GM19328 (cell line): ENCODE data around the gene VCAM1.
"Not testable (repeated sequence)": the region's sequence is repeated elsewhere in the genome, so short reads cannot be mapped to it uniquely, and the experiment has no call there.

ENCODE experiments used
- ATAC-seq: cut with Tn5 transposase; IDR thresholded peaks from one replicate; pipeline ENCODE4 v1.9.1; 2021; ENCODE audit warnings: mild to moderate bottlenecking, moderate library complexity; ENCODE audit not compliant: unreplicated experiment

The VCAM1 gene, protein sequence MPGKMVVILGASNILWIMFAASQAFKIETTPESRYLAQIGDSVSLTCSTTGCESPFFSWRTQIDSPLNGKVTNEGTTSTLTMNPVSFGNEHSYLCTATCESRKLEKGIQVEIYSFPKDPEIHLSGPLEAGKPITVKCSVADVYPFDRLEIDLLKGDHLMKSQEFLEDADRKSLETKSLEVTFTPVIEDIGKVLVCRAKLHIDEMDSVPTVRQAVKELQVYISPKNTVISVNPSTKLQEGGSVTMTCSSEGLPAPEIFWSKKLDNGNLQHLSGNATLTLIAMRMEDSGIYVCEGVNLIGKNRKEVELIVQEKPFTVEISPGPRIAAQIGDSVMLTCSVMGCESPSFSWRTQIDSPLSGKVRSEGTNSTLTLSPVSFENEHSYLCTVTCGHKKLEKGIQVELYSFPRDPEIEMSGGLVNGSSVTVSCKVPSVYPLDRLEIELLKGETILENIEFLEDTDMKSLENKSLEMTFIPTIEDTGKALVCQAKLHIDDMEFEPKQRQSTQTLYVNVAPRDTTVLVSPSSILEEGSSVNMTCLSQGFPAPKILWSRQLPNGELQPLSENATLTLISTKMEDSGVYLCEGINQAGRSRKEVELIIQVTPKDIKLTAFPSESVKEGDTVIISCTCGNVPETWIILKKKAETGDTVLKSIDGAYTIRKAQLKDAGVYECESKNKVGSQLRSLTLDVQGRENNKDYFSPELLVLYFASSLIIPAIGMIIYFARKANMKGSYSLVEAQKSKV

GRCh38 chr1:100719490-100719889 lies at the start of gene VCAM1:
Gene VCAM1, plus strand, starts transcription at chr1:100719742. Its CDS starts 119 bp downstream, at chr1:100719861.
- no peak for ATAC-seq

GRCh38 chr1:100670083-100670482 lies 49.5 kb upstream of the VCAM1 start:
- ATAC-seq = no peak

- no peak for ATAC-seq
Measured at GRCh38 chr1:100671601-100672000, 47.9 kb upstream of the VCAM1 start.

DNA sequence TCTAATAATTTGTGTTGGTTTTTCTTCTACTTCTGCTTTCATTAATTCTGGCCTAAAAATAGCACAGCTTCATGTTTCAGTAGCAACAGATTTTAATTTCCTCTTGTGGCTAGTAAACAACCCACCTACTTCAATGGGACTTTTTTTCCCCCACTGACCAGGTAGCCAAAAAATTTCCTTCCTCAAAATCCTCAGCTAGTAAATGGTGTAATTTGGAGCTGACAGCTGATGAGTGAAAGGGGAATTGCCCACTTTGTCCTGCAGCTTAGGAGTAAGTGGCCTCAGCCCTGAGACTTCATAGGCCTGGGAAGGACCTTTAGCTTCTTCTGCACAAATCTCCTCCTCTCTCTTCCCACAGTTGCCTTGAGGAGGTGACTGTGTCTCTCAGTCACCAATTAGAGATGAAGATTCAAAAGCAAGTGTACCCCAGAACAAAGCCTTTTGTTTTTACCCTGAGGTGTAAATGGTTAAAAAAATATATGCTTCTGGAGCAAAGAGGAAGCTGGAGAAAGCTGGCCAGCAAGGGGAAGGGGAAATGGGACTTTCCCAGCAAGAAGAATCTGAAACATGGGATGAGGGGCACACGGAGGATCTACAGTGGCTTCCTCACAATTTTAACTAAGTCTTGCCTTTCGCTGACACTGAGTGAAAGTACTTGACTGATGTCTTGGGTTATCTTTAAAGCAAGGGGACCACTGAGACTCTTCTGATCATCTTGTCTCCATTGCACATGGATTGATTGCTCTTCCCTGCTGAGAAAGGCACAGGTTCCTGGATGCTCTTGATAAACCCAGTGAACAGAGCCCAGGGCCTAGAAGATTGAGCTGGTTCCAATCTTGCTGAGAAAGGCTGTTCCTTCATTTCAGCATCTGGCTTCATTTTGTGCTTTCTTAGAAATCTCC lies 35.8 kb upstream of the VCAM1 start:
- ATAC-seq = no peak

DNA sequence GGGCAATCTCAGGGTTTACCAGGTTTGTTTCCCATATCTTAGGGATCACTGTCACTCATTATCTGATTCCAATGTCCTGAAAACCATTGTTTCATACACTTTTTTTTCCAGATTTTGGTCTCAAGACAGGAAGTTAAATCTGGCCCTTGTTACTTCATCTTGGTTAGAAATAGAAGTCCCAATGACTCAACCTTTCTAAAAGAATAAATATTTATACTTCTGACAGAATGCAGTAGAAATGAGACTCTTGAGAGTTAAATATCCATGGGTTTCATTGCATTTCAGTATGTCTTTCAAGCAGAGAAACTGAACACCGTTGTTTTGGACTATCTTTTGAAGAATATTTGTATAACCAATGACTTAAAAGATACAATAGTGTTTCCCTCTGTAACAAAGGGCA lies 19.8 kb upstream of the VCAM1 start:
- no peak for ATAC-seq

- ATAC-seq = no peak
Measured at GRCh38 chr1:100700586-100700985, 19.0 kb upstream of the VCAM1 start.

DNA sequence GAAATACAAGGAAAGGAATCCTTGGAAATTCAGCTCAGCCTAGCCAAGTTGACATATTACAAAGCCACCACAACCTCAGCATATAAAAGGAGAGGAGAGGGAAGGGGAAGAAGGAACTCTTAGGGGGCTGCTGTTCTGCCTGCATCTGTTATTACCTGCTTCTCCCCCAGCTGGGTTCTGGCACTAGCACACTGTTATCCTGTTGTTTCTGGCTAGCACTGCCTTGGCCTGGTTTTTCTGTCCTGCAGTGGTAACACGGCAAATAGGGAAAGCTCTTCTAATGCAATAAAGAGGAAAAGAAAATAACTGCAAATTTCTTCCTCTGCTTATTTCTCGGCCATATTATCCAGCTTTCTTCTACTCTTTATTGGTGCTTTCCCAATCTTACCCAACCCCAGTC lies 16.5 kb upstream of the VCAM1 start:
- ATAC-seq = no peak

DNA sequence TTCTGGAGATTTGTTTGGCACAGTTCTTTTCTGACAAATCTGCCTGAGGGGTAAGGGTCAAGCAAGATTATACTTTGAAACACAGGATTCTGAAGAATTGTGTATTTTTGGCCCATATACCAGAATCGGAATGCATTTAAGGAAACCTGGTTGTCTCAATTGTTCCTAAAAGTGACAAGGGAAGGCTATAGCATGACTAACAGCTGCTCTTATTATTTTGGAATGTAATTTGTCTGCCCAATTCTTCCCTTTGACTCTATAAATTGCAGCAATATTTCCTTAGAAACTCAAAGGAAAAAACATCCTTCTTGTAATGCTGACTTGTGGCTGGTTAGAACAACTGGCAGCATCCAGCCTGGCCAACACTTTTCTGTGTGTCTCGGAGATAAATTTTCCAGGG lies 15.8 kb upstream of the VCAM1 start:
- no peak for ATAC-seq

GRCh38 chr1:100704473-100704872 lies 15.1 kb upstream of the VCAM1 start:
- no peak for ATAC-seq

- ATAC-seq = no peak
Measured at GRCh38 chr1:100706296-100706695, 13.2 kb upstream of the VCAM1 start.

DNA sequence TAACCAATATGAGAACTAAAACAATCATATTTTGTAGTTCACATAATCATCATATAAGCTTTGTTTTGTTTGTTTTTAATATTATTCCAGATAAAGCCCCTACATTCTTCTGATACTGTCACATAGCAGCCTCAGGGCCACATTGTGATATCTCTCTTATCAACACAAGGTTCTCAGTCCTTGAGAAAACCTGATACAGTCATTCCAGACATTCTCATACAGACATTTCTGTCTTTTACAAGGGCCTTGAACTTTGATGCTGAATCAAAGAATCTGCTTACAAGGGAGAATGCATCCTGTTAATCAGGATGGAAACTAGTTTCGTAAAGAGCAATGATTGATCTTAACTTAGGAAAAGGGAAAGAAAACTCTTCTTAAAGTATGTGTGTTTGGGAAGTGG lies 12.7 kb upstream of the VCAM1 start:
- no peak for ATAC-seq

DNA sequence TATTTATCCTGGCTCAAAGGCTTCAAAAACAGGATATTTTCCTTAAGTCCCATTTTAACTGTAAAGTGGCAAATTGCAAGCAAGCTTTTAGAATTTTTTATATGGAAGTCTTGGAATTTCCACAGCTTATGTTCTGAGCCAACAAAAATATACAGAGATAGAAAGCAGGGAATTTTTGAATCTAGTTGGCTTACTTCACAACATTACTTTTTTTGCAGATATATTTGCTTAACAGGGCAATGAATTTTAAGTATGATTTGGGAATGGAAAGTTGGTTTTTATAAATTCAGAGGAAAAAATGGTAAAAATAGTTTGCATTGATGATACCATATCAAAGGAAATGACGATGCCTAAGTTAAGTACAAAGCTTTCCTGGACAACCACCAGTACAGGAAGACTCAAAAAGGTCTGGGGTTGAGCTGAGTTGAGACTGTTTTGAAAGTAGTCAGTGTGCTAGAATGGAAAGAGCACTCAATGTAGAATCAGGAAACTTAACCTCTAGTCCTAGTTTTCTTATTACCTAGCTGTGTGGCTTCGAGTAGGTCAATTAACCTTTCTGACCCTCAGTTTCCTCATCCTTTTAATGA lies 11.0 kb upstream of the VCAM1 start:
- no peak for ATAC-seq

GRCh38 chr1:100710906-100711682 lies 8.4 kb upstream of the VCAM1 start:
- no peak for ATAC-seq

- ATAC-seq = not testable (repeated sequence)
Measured at GRCh38 chr1:100713027-100713426, 6.5 kb upstream of the VCAM1 start.

DNA sequence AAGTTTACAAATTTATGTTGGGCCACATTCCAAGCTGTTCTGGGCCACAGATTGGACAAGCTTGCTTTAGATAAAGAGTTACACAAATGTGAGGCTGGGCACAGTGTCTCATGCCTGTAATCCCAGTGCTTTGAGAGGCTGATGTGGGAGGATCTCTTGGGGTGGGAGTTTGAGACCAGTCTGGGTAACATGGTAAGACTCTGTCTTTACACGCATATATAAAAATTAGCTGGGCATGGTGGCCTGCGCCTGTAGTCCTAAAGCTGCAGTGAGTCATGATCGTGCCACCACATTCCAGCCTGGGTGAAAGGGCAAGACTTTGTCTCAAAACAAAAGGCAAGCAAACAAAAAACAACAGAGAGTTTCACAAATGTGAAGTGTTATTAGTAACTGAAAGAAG lies 5.9 kb upstream of the VCAM1 start:
- ATAC-seq = no peak

DNA sequence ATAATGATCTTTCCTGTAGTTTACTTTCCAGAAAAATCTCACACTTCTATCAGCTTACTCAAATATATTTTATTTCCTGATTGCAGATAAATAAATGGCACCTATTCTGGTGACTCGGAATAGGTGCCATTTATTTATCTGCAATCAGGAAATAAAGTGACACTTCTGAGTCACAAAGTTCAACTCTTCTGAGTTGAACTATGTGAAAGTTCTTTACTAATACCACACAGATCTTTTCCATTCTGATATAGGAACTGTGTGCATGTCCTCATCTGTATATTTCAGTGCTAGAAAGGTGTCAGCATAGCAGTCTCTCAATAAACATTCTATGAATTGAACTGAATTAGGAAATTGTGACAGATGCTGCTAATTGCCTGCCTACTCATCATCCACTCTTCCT lies 4.9 kb upstream of the VCAM1 start:
- no peak for ATAC-seq

- ATAC-seq = no peak
Measured at GRCh38 chr1:100717218-100717617, 2.3 kb upstream of the VCAM1 start.

DNA sequence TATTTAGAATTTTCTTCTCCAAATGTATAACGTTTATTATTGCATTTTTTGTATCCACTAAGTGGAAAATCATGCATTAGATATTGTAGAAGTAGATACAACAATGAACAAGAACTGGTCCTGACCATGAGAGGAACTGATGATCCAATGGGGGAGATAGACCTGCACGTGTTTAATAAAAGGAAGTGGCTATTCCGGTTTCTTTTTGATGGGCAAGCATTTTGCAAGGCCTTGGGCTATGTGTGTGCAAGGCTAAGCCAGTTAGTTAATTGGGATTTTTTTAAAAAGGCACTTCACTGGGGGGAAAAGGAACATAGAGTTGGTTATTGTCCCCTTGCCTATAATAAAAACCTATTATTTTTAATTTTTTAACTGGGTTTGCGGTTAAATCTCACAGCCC lies 961 bp upstream of the VCAM1 start:
- ATAC-seq = no peak

DNA sequence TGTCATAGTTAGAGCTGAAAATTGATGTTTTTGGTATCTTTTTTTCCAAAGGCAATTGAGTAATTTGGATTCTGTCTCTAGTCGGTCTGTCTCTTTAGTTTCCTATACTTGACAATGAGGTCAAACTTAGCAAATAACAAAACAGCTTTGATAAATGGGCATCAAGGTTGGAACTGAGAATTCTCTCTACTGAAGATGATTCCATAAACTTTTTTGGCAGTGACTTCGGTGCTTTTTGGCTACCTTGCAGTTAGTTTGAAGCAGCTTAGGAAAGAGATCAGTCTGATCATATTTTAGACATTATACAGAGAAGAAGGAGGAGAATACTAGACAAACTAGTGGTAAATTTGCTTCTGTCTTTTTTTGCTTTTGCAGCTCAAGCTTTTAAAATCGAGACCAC lies 559 bp downstream of the VCAM1 start:
- ATAC-seq = no peak

GRCh38 chr1:100720751-100721150 lies 1.2 kb downstream of the VCAM1 start:
- ATAC-seq = no peak
